Hepatocyte (in vitro differentiated cells): ENCODE data around the gene SLC26A1.
A peak's percentile ranks its signal among the peaks of the same experiment; 100 is the strongest.

Experiments
- CTCF ChIP-seq: fragments of 200-600 bp; sonication (generic); IDR thresholded peaks from 2 replicates; pipeline ENCODE4 v1.5.1; 2016; ENCODE audit warnings: antibody characterized with exemption, mild to moderate bottlenecking; ENCODE audit not compliant: poor library complexity
- EZH2 ChIP-seq: fragments of 200-600 bp; sonication (generic); IDR thresholded peaks from 2 replicates; pipeline ENCODE4 v1.6.1; 2016; ENCODE audit warnings: antibody characterized with exemption, mild to moderate bottlenecking, borderline replicate concordance
- EZH2phosphoT487 ChIP-seq: fragments of 200-600 bp; sonication (generic); IDR thresholded peaks from one replicate; pipeline ENCODE4 v1.6.1; 2018; ENCODE audit warnings: antibody characterized with exemption, mild to moderate bottlenecking, low read depth, moderate library complexity; ENCODE audit not compliant: unreplicated experiment, severe bottlenecking

GRCh38 chr4:1011022-1011665 is 17.9 kb upstream of the SLC26A1 start, which contains the start of gene FGFRL1:
- TF ChIP-seq CTCF (peak; percentile 3), EZH2 (no peak), EZH2phosphoT487 (no peak)
